GM18907 (cell line): ENCODE results near the gene SHOX.
"Not testable (repeated sequence)": the region's sequence is repeated elsewhere in the genome, so short reads cannot be mapped to it uniquely, and the experiment has no call there.

Experiments used
- ATAC-seq: cut with Tn5 transposase; IDR thresholded peaks from one replicate; pipeline ENCODE4 v1.9.1; 2021; ENCODE audit warnings: mild to moderate bottlenecking, moderate library complexity; ENCODE audit not compliant: unreplicated experiment

The SHOX gene

DNA sequence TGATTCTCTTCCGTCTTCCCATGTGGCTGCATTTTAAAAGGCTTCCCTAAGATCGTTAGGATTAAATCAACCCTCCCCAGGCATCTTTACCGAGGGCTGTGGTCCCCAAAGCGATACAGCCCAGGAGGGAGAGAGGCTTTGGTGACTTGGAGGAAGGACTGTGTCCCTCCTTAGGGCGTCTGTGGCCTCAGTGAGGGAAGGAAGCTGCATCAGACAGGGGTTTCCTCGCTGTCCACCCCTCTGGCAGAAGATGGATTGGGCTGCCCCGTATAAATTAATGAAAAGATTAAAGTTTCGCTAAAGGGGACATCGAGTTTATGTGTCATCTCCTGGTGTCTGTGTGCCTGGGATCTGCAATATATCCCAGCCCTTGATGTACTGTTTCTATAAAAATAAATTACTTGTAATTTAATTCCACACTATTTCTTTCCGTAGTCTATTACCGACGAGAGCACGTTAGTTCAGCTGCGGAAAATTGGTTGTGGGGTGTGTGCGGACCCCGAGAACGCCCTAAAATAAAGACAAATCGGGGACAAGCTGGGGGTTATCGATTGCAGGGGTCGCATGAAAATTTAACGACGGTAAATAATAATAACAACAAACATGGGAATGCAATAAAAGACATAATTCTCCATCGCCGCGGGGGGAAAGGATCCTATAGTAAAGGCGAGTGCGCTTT is 6.5 kb downstream of the SHOX start:
- ATAC-seq = no peak

DNA sequence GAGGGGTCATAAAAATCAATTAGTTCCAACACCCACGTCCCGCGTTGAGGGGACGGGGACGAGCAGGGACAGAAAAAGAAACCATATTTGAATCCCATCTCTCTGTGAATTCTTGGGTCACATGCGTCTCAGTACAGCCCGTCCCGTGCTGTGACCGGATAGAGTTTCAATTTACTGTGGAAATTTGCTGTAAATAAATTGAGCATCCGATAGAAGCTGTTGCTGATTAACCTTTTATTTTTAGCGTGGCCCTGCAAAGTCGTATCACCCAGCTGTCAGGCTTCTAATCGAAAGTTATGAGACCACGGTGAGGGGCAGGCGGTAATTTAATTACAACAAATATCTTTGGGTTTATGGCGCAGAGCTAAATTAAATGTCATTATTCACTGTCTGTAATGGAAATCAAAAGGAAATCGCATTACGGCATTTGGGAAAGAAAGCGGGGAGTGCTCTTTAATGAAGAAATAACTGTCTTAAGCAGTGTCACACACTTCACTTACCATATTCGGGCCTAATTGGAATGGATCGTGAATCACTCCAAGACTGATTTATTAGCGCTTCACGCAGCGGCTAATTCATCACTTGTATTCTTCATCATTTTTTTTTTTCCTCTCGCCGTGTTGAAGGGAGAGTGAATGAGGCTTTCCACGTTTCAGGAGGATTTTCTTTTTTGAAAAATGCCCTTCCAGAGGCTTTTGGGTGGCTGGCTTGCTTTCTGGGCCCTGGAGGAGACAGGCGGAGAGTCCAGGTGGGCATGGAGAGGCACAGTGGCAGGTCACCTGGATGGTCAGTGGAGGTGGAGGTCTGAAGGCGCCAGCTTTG is 7.3 kb downstream of the SHOX start:
- no peak for ATAC-seq

DNA sequence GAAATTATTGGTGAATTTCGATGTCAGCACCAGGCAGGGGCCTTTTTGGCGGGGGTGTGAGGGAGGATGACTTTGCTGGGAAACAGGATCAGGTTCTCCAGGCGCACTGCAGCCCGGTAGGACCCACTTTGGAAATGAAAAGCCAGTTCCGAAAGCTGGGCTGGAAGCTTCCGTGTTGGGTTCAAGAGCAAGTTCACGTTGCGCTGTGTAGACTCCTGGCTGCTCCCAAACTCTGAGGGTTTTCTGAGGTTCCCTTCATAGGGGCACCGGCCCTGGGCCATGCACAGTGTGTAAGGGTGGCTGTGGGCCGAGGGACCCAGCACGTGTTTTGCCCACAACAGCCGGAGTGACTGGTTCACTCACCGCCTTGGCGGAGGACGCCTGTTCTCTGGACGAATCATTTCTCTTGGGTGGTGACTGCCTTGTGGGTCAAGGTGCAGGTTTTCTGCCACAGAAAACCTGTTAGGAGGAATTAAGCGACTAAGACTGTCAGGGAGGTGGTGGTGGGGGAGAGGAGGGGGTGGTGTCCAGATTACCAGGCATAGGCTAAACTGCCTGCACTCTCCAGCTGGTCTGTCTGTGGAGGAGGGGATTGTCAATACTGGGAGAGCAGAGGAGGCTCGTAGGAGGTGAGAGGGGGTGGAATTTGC is 8.0 kb downstream of the SHOX start:
- ATAC-seq = no peak

DNA sequence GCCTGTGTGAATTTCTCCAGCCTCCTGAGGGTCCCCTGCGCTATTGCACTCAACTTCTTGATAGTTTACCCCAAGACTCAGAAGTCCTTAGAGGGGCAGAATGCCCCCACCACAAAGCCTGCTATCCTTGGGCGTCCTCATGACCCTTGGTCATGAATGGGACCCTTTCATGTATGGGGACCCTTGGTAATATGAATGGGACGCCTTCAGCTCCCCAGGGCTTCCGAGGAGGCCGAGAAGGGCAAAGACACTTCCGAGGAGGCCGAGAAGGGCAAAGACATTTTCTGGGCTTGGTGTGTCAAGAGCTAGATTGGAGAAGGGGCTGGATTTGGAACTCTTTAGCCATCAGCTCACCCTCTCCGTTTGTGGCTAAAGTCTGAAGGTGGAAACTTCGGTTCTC is 8.6 kb downstream of the SHOX start:
- no peak for ATAC-seq

DNA sequence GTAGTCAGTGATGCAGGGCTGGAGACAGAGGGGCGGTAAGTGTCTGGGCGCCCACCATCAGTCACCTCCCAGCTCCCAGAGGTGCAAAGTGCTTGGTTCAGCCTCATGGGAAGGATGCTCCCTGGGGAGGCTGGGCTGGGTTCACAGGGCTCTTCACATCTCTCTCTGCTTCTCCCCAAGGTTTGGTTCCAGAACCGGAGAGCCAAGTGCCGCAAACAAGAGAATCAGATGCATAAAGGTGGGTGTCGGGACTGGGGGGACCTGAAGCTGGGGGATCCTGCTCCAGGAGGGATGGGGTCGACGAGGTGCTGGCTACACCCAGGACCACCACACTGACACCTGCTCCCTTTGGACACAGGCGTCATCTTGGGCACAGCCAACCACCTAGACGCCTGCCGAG is 10.1 kb downstream of the SHOX start:
- ATAC-seq = no peak

DNA sequence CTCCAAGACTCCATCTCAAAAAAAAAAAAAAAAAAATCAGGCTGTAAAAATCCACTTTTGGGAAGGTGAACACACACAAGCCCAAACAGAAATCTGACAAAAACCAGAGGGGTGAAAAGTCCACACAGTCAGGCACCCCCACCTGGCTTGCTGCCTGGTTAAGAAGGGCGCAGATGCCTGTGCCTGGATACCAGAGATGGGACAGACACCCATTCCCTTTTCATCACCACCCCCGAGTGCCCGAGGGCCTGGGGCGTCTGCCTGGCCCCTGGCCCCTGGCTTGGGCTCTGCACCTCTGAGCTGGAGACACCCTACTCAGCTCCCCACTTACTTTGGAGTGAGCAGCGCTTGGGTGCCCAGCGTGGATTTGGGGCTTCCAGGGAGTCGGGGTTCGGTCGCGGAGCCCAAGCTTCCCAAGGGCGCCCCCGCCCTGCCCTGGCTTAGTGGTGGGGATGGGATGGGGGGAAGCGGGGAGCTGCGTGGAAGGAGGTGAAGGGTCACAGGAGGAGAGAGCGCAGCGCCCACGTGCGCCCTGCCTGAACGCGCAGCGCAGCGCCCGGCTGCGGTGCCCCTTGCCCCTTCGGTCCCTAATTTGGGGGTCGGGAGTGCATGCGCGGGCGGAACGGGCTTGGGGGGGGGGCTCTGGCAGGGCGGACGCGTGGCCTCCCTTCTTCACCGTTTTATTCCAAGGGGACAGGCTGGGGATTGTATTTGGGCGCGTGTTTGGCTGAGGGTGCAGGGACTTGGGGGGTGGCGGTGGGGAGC is 11.3 kb downstream of the SHOX start:
- no peak for ATAC-seq

DNA sequence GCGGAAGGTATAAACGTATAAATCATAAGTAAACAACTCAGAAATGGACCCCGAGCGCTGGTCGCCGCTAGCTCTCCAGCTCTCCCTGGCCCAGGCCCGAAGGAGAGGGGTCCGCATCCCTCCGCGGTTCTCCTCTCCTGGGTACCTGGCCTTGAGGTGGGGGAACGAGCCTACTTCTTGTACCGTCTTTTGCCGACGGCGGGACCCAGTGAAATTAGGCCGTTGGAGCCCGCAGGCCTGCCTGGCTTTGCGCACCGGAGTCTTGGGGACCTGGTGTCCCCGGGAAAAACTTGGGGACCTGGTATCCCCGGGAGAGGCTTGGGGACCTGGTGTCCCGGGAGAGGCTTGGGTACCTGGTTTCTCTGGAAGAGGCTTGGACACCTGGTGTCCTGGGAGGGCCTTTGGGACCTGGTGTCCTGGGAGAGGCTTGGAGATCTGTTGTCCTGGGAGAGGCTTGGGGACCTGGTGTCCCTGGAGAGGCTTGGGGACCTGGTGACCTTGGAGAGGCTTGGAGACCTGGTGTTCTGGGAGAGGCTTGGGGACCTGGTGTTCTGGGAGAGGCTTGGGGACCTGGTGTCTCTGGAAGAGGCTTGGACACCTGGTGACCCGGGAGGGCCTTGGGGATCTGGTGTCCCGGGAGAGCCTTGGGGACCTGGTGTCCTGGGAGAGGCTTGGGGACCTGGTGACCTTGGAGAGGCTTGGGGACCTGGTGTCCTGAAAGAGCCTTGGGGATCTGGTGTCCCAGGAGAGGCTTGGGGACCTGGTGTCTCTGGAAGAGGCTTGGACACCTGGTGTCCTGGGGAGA is 12.0 kb downstream of the SHOX start:
- no peak for ATAC-seq

DNA sequence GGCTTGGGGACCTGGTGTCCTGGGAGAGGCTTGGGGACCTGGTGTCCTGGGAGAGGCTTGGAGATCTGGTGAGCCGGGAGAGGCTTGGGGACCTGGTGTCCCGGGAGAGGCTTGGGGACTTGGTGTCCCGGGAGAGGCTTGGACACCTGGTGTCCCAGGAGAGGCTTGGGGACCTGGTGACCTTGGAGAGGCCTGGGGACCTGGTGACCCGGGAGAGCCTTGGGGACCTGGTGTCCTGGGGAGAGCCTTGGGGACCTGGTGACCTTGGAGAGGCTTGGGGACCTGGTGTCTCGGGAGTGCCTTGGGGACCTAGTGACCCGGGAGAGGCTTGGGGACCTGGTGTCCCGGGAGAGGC is 12.6 kb downstream of the SHOX start:
- no peak for ATAC-seq

DNA sequence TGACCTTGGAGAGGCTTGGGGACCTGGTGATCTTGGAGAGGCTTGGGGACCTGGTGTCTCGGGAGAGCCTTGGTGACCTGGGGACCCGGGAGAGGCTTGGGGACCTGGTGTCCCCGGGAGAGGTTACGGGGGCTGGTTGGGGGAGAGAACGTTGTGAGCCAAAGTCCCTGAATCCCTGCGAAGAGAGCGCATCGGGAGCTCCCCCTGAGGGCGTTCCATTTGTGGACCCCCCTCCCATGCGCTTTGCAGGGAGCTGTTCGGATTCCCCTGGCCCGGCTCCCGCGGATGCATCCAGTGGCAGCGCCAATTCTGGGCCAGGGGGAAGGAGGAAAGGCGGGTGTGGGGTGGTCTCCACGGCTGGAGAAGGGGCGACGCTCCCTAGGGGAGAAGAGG is 13.3 kb downstream of the SHOX start:
- ATAC-seq = no peak

DNA sequence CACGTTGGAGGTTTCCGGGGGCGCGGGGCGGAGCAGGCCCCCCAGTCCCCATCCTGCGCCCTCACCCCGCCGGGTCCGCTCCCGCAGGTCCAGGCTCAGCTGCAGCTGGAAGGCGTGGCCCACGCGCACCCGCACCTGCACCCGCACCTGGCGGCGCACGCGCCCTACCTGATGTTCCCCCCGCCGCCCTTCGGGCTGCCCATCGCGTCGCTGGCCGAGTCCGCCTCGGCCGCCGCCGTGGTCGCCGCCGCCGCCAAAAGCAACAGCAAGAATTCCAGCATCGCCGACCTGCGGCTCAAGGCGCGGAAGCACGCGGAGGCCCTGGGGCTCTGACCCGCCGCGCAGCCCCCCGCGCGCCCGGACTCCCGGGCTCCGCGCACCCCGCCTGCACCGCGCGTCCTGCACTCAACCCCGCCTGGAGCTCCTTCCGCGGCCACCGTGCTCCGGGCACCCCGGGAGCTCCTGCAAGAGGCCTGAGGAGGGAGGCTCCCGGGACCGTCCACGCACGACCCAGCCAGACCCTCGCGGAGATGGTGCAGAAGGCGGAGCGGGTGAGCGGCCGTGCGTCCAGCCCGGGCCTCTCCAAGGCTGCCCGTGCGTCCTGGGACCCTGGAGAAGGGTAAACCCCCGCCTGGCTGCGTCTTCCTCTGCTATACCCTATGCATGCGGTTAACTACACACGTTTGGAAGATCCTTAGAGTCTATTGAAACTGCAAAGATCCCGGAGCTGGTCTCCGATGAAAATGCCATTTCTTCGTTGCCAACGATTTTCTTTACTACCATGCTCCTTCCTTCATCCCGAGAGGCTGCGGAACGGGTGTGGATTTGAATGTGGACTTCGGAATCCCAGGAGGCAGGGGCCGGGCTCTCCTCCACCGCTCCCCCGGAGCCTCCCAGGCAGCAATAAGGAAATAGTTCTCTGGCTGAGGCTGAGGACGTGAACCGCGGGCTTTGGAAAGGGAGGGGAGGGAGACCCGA is 14.0 kb downstream of the SHOX start:
- no peak for ATAC-seq

DNA sequence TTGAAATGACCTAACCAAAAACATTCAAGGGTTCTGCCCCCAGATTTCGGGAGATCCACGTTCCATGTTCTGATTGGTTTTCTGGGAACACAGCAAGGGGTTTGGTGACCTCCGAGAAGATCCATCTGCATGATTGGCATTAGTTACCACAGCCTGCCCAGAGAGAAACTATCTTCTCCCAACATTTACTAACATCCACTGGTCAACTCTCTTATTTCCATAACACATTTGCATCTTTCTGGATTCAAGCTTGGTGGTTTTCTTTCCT is 15.6 kb downstream of the SHOX start:
- no peak for ATAC-seq

DNA sequence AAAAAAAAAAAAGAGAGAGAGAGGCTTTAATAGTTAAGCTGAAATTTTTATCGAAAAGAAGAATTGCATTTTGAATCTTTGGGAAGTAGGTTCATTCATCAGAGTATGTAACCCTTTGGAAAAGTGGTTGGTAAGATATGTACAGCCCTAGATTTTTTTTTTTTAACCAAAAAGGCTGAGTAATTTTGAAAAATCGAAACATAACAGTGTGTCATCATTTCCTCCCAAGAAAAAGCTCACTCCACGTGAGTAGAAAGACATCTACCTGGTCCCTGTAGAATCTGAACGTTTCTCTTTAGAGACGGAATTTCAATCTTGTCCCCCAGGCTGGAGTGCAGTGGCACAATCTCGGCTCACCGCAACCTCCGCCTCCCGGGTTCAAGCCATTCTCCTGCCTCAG is 16.2 kb downstream of the SHOX start:
- no peak for ATAC-seq

DNA sequence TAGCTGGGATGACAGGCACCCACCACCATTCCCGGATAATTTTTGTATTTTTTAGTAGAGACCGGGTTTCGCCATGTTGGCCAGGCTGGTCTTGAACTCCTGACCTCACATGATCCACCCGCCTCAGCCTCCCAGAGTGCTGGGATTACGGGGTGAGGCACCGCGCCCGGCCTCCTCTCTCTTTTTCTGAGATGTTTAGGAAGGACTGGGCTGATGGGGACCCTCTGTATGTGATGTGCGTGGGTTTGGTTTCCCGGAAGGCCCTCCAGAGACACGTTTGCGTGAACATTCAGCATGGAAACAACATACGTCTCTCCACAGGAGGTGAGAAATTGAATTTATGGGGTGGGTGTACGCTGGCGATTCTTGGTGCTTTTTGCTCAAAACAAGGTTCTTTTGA is 18.6 kb downstream of the SHOX start:
- ATAC-seq = no peak

DNA sequence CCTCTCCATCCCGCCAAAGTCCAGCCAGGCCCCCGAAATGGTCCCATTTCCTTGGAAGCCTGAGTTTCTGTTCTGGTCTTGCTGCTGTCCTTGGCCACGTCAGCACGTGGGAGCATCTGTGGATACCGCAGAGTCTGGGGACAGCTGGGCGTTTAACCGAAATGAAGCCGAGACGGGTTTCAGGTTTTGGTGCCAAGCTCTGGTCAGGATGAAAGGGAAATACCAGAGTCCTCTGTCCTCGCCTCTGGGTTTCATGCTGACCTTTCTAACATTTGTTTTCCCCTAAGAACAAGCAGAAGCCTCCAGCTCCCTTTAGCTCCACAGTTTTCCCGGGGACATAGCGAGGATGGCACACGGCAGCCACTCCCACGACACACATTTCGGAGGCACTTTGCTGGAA is 19.7 kb downstream of the SHOX start:
- no peak for ATAC-seq

DNA sequence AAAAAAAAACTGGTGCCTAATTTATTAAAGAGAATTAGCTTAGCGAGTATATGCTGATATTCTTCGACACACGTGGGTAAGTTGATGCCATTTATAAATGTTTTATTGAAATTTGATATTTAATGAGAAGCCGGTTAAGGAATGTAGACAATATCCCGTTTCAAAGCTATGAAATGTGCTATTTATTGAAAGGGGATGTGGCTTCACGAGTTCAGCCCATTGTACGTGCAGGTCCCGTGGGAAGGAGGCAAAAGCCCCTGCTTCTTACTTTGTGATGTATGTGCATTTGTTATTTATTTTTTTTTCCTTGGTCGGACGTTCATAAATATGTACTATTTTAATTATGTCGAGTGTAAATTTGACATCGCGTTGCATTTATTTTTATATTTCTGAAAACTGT is 20.2 kb downstream of the SHOX start:
- ATAC-seq = no peak

DNA sequence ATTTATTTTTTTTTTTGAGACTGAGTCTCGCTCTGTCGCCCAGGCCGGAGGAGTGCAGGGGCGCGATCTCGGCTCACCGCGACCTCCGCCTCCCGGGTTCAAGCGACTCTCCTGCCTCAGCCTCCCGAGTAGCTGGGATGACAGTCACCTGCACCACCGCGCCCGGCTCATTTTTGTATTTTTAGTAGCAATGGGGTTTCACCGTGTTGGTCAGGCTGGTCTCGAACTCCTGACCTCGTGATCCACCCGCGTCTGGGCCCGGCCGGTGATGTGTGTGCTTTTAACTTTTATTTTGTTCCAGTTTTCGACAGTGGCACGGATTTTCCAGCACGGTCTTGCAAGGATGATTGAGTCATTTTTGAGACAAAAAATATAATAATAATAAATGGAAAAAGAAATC is 21.3 kb downstream of the SHOX start:
- not testable (repeated sequence) for ATAC-seq

DNA sequence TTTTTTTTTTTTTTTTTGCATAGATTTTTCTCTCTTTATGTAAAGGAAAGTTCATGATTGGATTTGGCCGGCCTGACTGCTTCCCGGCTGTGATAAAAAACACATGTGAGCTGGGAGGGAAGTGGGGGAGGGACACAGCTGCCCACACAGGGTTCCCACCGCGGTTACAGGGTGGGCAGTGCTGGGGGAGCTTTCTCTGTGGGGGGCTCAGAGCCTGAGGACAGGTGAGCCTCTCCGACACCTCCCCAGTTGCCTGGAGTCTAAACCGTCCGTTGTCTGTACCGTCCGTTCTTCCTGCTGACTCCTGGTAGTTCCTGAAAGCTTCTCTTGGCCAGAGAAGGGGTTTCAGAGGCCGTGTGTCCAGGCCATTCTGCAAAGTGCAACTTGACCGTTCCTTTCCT is 21.8 kb downstream of the SHOX start:
- no peak for ATAC-seq

DNA sequence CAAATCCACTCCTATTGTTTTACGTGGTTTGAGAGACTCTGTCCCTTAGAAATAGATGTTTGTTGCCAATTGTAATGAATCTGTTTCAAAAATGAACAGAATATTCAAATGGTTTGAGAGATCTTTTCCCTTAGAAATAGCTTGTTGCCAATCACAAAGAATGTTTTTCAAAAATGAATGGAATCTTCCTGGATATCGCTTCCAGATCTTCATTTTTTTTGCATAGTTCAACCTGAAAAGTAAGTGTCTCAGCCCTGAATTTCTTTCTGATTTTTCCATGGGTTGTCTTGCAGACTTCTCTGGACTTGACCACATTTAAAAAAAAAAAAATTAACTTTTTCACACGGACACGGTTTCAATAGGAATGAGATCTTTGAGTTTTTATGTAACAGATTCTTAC is 22.7 kb downstream of the SHOX start:
- no peak for ATAC-seq

DNA sequence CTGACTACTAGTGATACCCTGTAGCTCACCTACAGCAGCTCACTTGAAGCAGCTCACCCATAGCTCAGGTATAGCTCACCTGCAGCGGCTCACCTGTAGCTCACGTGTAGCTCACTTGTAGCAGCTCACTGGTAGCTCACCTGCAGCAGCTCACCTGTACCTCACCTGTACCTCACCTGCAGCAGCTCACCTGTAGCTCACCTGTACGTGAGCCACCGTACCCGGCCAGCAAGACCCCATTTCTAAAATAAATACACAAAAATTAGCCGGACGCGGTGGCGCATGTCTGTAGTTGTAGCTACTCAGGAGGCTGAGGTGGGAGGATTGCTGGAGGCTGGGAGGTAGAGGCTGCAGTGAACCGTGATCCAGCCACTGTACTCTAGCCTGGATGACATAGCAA is 30.6 kb downstream of the SHOX start:
- ATAC-seq = no peak

DNA sequence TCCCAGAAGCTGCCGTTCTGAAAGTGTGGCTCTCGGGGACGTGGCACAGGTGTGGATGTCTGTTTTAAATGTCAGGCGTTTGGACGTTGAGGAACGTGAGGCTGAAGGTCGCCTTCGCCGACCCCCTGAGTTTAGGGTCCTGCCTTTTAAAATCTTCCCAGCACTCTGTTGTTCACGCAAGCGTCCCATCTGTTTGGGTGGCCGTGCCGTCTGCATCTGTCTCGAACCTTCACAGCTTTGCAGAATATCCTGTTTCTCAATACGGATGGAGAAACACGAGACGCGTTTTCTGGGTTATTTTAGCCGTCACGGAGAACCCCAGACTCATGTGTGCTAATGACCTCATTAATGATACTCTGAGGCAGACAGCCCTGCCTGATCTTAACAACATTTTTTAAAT is 31.5 kb downstream of the SHOX start:
- no peak for ATAC-seq
